Memory B cell (primary cell): ENCODE data around the gene ALOX5AP.

Source experiments
- ATAC-seq: fragments of 150-1000 bp; cut with Tn5 transposase; 2 replicates; pipeline ENCODE4 v1.10.0; 2021; ENCODE audit warnings: low read depth, mild to moderate bottlenecking, moderate library complexity
- DNase-seq, 2 donors: peaks; one replicate each; pipeline ENCODE4 v3.0.0; 2022; ENCODE audit warnings: low spot score in 2 of 2
- H3K27ac Mint-ChIP-seq: one replicate; pipeline ENCODE4 v1.8.0; 2022; ENCODE audit warnings: mild to moderate bottlenecking, moderate library complexity, mixed read lengths
- H3K27me3 Mint-ChIP-seq: one replicate; pipeline ENCODE4 v1.8.0; 2022; ENCODE audit warnings: mixed read lengths
- H3K36me3 Mint-ChIP-seq: one replicate; pipeline ENCODE4 v1.8.0; 2022; ENCODE audit warnings: mild to moderate bottlenecking, mixed read lengths
- H3K4me1 Mint-ChIP-seq: one replicate; pipeline ENCODE4 v1.8.0; 2022; ENCODE audit warnings: mixed read lengths
- H3K4me3 Mint-ChIP-seq: one replicate; pipeline ENCODE4 v1.8.0; 2022; ENCODE audit warnings: mild to moderate bottlenecking, moderate library complexity, mixed read lengths
- H3K9me3 Mint-ChIP-seq: one replicate; pipeline ENCODE4 v1.8.0; 2022; ENCODE audit warnings: mixed read lengths

ALOX5AP gene

DNA sequence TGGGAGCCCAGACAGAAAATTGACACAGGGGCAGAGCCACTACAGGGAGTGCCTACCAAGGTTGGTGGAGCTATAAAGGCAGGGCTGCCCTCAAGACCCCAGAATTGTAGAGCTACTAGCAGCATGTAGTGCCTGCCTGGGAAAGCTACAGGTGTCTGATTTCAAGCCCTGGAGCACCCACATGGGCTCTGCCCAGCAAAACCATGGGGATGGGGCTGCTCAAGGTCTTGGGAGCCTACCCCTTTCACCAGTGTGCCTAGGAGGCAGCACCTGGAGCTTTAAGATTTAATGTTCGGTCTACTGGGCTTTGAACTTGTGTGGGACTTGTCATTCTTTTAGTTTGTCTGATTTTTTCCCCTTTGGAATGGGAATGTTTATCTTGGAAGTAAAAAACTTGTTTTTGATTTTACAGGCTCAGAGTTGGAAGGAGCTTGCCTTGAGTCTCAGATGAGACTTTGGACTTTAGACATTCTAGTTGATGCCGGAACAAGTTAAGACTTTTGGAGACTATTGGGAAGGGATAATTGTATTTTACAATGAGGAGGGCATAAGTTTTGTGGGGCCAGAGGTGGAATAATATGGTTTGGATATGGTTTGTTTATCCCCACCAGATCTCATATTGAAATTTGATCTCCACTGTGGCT lies 45.1 kb downstream of the ALOX5AP start:
- H3K36me3 Mint-ChIP-seq, result peaks cover 5% of the 10 kb centered on the region
- peaks cover 4% of the 10 kb centered on the region for H3K4me1 Mint-ChIP-seq
- H3K9me3 Mint-ChIP-seq, result peaks cover 6% of the 10 kb centered on the region
- no peak overlapping the region for H3K4me3 Mint-ChIP-seq
- no peaks in the 10 kb centered on the region for H3K27me3 Mint-ChIP-seq
- DNase-seq (no peak), ATAC-seq (no peak)
- H3K27ac Mint-ChIP-seq, result no peak overlapping the region

DNA sequence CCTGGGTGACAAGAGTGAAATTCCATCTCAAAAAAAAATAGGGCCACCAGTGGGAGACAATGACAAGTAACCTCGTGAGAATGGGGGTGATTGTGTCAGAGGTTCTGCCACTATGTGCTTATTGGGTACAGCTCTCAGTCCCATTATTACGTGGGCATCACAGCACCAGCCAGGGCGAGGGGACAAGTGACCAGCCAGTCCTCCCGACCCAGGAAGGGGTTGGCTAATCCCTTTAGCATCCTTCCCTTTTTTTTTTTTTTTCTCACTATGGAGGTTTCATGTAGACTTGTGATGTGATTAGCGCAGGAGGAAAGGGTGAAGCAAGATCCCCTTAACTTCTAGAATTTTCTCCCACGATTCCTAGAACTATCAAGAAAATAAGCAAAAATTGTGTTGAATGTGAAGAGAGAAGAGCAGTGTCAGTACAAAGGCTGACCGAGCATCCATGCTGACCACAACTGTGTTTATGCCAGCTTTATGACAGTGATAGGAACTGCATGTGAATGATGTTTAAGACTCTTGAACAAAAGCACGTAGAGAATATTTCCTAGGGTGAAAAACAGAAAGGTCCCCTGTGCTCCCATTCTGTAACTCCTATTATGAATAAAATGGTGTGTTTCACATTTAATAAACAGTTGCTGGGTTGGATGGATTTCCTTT lies 50.0 kb downstream of the ALOX5AP start:
- H3K36me3 Mint-ChIP-seq, result peaks cover 11% of the 10 kb centered on the region
- H3K9me3 Mint-ChIP-seq, result peaks cover 6% of the 10 kb centered on the region
- ATAC-seq (no peak), DNase-seq (no peak)
- H3K4me3 Mint-ChIP-seq, result no peak overlapping the region
- peaks cover 2% of the 10 kb centered on the region for H3K4me1 Mint-ChIP-seq
- H3K27ac Mint-ChIP-seq, result no peak overlapping the region
- peaks cover 4% of the 10 kb centered on the region for H3K27me3 Mint-ChIP-seq

DNA sequence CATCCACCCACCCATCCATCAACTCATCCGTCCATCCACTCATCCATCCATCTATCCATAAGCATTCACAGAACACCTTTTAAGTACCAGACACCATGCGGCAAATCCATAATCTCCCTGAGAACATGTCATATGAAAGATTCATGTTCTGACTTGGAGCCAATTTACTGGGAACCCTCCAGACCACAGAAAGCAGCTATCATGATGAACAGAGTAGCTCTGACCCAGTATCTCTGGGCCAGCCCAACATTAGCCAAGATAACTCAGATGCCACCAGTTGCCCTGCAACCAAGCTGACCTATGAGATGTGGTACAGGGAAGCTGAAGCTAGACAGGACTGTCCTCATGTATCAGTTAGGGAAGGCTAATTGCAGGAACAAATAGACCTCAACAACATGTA lies 51.3 kb downstream of the ALOX5AP start:
- Mint-ChIP-seq H3K4me3 (no peak overlapping the region), H3K27ac (no peak overlapping the region), H3K4me1 (peaks cover 2% of the 10 kb centered on the region), H3K27me3 (peaks cover 4% of the 10 kb centered on the region), H3K36me3 (peaks cover 11% of the 10 kb centered on the region), H3K9me3 (peaks cover 3% of the 10 kb centered on the region)
- ATAC-seq (no peak), DNase-seq (no peak)

DNA sequence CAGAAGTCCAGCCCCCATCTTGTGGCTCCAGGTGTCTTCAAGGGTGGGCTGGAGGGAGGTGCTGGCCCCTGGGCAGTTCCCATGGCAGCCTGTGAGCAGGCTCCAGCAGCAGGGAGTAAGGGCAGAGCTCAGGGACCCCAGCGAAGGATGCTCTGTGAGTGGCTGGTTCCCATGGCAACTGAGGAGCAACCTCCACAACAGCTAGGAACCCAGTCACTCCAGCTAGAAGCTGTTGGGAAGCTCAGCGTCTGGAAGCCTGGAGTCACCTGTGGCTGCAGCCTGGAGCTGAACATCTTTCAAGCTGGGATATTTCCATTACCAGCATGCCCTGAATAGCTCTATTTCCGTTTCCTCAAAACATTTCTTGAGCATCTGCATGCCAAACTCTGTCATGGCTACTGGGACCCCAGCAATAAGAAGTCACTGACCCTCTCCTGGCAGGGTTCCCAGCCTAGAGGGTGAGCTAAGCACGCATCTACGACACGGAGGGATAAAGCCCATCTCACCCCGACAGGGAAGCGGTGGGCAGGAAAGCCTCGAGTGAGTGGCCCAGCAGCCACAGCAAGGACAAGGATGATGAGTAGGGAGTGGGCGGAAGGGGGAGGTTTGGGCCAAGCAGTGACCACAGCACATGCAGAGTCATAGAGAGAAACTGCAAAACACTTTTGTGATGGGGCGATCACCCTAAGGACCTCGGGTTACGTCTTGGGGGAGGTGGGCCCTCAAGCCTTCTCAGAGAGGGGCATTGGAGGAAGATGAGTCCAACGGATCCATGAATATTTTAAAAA lies 52.6 kb downstream of the ALOX5AP start:
- Mint-ChIP-seq H3K4me1 (peaks cover 2% of the 10 kb centered on the region), H3K36me3 (peaks cover 8% of the 10 kb centered on the region), H3K4me3 (no peak overlapping the region), H3K27me3 (peaks cover 4% of the 10 kb centered on the region), H3K9me3 (no peaks in the 10 kb centered on the region), H3K27ac (no peak overlapping the region)
- no peak for ATAC-seq
- no peak for DNase-seq

DNA sequence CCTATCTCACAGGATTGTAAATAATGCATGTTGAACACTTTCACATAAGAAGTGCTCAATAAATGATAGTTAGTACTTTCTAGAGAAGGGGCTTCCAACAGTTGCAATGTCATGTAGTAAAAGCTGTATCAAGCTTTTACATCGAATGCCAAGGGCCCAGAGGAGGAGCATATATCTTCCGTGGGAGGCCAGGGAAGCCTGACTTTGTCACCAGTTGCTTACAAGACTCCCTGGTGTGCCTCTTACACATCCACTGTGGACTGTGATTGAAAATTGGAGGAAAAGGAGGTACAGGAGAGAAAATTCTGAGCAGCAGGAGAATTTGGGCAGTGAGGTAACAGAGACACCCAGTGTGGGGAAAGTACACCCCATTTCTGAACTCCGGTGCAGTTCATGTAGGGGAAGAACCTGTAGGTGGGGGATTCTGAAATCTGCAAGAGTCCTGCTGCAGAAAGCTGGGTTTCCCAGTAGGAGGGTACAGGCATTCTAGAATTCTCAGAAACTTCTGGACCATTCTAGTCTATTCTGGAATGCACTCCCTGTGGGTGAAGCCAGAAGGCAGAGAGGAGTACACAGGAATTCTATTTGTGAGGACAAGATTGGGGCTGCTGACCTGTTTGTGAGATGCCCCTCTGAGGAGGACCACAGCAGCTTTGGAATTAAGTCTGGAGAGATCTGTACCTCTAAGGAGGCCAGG lies 54.0 kb downstream of the ALOX5AP start:
- DNase-seq (no peak), ATAC-seq (no peak)
- H3K27ac Mint-ChIP-seq, result no peak overlapping the region
- H3K9me3 Mint-ChIP-seq, result no peaks in the 10 kb centered on the region
- H3K27me3 Mint-ChIP-seq, result peaks cover 4% of the 10 kb centered on the region
- H3K36me3 Mint-ChIP-seq, result peaks cover 8% of the 10 kb centered on the region
- H3K4me1 Mint-ChIP-seq, result peaks cover 2% of the 10 kb centered on the region
- no peak overlapping the region for H3K4me3 Mint-ChIP-seq

DNA sequence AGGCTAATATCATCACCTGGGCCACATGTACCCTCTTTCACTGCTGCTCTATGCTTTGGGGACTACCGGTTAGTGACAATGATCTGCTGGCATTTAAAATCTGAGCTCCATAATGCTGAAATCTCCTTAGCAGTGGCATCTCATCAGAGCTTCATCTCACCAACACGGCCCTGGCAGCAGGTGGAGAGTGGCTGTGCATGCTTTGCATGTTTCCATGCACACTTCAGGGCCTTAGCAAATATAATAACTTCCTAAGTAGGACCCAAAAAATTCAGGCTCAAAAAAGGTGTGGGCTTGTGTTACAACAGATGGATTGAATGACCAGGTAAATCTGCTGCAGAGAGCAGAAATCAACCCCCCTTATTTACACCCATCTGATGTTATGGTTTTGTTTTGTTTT lies 55.2 kb downstream of the ALOX5AP start:
- Mint-ChIP-seq H3K4me3 (no peak overlapping the region), H3K4me1 (peaks cover 4% of the 10 kb centered on the region), H3K27ac (no peak overlapping the region), H3K27me3 (peaks cover 4% of the 10 kb centered on the region), H3K36me3 (peaks cover 8% of the 10 kb centered on the region), H3K9me3 (no peaks in the 10 kb centered on the region)
- DNase-seq, result no peak
- ATAC-seq, result no peak

DNA sequence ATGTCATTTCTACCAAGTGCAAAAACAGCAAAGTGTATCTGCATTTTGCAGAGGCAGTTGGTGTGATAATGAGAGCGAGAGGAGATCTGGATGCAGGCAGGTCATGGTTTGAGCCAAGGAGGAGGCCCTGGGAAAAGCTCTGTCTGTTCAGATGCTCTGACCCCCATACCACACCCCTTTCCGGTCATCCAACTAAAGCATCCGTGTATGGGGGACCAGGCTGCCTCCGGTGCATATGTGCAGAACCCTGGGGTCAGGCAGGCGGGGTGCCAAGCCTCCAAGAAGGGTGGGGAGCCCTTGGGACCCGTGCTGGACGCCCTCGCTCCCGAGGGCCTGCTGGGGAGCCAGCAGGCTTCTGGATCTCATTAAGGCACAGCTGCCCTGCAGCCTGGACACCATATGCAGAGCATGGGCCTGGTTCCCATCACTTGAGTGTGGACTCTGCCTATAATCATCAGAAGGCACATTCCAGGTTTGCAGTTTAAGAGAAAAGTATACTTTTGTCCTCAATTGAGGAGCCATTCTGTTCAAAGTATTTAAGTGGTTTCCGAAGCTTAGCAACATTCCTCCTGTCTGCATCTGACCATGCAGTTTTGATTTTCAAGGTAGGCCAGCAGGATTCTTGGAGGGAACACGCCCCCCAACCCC lies 56.1 kb downstream of the ALOX5AP start:
- no peak for DNase-seq
- peaks cover 2% of the 10 kb centered on the region for H3K27me3 Mint-ChIP-seq
- no peak overlapping the region for H3K4me3 Mint-ChIP-seq
- no peaks in the 10 kb centered on the region for H3K9me3 Mint-ChIP-seq
- no peak overlapping the region for H3K27ac Mint-ChIP-seq
- H3K4me1 Mint-ChIP-seq, result peaks cover 11% of the 10 kb centered on the region
- no peak for ATAC-seq
- peaks cover 6% of the 10 kb centered on the region for H3K36me3 Mint-ChIP-seq

DNA sequence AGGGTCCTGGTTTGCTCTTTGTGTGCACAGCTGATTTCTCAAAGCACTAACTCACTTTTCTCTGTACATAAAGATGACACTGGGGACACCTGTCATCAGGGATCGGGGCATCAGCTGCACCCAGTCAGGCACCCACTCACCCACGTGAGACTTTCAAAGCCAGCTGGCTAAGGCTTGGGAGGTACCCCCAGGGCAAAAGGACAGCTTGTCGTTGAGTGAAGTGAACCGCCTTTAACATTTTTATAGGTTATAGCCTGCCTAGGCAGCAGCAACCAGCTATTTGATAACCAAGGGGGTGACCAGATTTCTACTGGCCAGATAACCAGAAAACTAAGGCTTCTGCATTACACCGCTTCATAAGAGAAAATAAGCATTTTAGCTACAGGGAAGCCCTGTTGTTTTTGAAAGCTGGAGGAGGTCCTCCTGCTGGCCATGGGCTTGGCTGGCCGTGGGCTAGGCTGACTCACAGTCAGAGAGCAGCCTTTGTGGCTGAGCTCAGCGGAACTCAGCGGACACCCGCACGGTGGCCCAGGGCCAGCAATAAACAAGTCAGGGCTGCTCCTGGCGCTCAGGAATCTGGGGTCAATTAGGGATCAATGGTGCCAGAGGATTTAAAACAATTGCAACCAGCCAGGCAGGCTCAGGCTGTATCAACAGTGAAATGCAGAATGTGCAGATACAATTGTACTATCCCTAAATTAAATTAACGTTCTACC lies 57.1 kb downstream of the ALOX5AP start:
- DNase-seq, result no peak
- no peaks in the 10 kb centered on the region for H3K9me3 Mint-ChIP-seq
- H3K4me3 Mint-ChIP-seq, result no peak overlapping the region
- H3K27ac Mint-ChIP-seq, result no peak overlapping the region
- no peak for ATAC-seq
- peaks cover 11% of the 10 kb centered on the region for H3K4me1 Mint-ChIP-seq
- H3K27me3 Mint-ChIP-seq, result no peaks in the 10 kb centered on the region
- H3K36me3 Mint-ChIP-seq, result peaks cover 3% of the 10 kb centered on the region

DNA sequence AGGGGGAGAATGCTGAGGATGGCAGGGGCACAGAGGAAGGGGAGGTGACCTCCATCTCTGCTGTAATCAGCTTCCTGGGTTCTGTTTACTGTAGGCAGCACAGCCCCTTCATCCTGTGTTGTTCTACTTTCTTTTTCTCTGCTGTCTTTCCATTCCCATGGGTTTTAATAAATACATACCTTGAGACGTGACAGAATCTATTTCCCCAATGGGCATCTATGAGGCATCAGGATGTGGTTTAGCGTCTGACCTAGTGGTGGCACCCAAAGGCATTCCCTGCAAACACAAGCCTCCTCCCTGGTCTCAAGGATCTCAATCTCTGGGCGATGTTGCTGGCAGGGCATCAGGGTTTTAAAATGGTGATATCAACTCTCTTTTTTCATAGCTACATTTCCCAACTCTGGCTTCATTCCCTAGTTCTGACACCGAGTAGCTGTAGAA lies 60.8 kb downstream of the ALOX5AP start:
- peak overlapping the region; percentile 0 for H3K4me3 Mint-ChIP-seq
- peaks cover 1% of the 10 kb centered on the region for H3K36me3 Mint-ChIP-seq
- H3K27ac Mint-ChIP-seq, result no peak overlapping the region
- H3K4me1 Mint-ChIP-seq, result peaks cover 9% of the 10 kb centered on the region
- peak; percentile 52 for ATAC-seq
- DNase-seq, result no peak
- no peaks in the 10 kb centered on the region for H3K27me3 Mint-ChIP-seq
- no peaks in the 10 kb centered on the region for H3K9me3 Mint-ChIP-seq

DNA sequence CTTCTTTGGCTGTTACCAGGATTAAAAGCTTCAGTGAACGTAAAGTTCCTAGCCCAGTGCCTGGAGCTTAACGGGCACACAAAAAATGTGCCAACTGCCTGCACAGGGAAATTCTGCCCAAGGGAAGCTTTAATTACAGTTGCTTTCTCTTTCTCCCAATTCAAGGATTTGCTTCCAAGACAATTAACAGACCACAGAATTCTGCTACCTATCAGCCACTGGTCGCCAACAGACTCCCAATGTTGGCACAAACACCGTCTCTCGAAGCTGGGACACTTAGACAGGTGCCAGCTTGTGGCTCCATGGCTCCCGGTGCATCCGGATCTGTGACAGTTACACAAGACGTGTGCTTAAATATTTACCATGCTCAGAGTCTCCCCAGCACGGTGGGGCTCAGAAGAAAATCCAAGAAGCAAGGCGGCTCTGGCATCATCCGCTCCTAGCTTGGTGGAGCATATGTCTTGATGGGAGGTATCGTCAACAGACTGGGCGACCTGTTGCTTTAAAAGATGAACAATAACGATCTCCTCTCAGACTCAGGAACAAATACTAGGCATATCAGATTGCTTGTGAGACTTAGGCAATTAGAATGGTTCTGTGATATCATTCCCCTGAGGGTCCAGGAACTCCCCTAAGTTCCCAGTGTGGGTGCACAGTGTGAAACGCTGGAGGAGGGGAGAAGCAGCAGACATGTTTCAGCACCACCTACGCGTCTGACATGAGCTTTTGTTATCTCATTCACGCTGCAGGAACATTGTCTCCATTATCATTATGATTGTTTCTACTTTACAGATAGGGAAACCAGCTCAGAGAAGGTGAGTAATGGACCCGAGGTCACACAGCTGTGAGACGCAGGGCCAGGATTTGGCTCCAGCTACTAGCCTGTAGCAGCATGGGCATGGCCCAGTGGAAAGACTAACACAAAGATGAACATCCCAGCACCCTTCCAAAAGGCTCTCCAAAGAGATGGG lies 61.6 kb downstream of the ALOX5AP start:
- H3K27ac Mint-ChIP-seq, result no peak overlapping the region
- peak overlapping the region; percentile 49 for H3K4me3 Mint-ChIP-seq
- H3K27me3 Mint-ChIP-seq, result no peaks in the 10 kb centered on the region
- no peaks in the 10 kb centered on the region for H3K9me3 Mint-ChIP-seq
- DNase-seq, result no peak
- H3K36me3 Mint-ChIP-seq, result no peaks in the 10 kb centered on the region
- ATAC-seq, result peak; percentile 10
- peaks cover 9% of the 10 kb centered on the region for H3K4me1 Mint-ChIP-seq

DNA sequence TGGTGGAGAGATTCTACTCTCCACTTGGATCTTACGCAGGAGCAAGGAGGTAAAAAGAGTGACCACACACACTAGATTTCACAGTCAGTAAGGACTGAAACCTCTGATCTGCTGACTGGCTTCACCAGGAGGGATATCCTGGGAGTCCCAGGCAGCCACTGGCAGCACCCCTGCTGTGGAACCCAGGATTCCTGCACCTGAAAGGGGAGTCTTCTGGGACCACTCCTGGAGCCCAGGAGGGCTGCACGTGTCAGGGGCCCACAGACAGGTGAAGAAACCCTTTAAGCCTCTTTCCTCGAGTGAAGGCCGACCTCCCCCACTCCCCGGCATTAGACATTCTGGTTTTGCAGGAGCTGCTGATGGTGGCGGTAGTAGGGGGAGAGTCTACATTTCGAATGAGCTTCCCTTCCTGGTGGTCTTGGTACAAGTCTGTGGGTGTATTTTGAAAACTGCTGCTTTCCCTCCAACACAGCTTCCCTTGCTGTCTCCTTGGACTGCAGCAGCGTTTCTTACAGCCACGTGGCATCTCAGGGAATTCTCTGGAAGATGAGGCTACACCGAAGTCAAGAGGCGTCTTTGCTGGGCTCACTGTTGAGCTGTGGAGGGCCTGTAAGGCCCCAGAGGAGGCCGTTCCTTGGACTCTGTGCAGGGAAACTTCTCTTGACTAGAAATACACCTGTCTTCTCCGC lies 62.6 kb downstream of the ALOX5AP start:
- no peaks in the 10 kb centered on the region for H3K27me3 Mint-ChIP-seq
- ATAC-seq (no peak), DNase-seq (no peak)
- H3K4me1 Mint-ChIP-seq, result peaks cover 15% of the 10 kb centered on the region
- H3K9me3 Mint-ChIP-seq, result no peaks in the 10 kb centered on the region
- no peak overlapping the region for H3K27ac Mint-ChIP-seq
- no peak overlapping the region for H3K4me3 Mint-ChIP-seq
- H3K36me3 Mint-ChIP-seq, result no peaks in the 10 kb centered on the region

DNA sequence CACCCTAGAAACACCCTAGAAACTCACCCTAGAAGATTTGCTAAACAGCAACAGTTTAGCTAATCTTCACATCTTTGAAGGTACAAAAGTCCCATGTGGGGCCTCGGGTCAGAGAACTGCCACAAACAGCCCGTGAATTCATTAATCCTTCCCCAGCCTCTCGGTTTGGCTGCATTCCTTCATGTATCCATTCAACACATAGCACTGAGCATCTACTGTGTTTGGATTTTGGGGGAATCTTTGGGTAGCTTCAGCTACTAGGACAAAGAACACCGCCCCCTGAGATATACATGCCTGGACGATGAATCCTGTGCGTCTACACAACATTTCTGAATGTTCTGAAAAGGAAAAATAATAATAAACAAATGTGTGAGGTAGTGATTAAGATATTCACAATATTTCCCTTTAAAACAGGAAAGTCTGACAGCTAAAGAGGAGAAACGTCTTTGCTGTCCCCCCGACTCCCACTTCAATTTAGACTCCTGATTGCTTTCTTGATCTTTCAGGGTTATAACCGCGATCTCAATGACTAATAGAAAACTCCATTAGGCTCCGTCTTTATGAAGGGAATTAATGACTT lies 63.5 kb downstream of the ALOX5AP start:
- Mint-ChIP-seq H3K4me1 (peaks cover 18% of the 10 kb centered on the region), H3K9me3 (no peaks in the 10 kb centered on the region), H3K36me3 (no peaks in the 10 kb centered on the region), H3K4me3 (no peak overlapping the region), H3K27me3 (peaks cover 2% of the 10 kb centered on the region), H3K27ac (no peak overlapping the region)
- no peak for DNase-seq
- ATAC-seq, result no peak
